HG02678 (cell line): ENCODE data around the gene MT1M.
"Not testable (repeated sequence)": the region's sequence is repeated elsewhere in the genome, so short reads cannot be mapped to it uniquely, and the experiment has no call there.

Experiments
- ATAC-seq: cut with Tn5 transposase; IDR thresholded peaks from one replicate; pipeline ENCODE4 v1.9.1; 2021; ENCODE audit warnings: mild to moderate bottlenecking, moderate library complexity; ENCODE audit not compliant: unreplicated experiment

MT1M gene

GRCh38 chr16:56645838-56646237 is 13.4 kb downstream of the MT1M start:
- ATAC-seq = no peak

- ATAC-seq = no peak
Observed at GRCh38 chr16:56647641-56648431, 15.4 kb downstream of the MT1M start.

GRCh38 chr16:56649271-56649670 is 16.8 kb downstream of the MT1M start:
- ATAC-seq = no peak

GRCh38 chr16:56649820-56650219 is 17.4 kb downstream of the MT1M start:
- no peak for ATAC-seq

GRCh38 chr16:56651586-56651985 is 19.1 kb downstream of the MT1M start, which contains the start of gene MT1B:
TSS of gene MT1B (plus strand) at chr16:56651886. CDS start at chr16:56651954, 68 bp downstream.
- ATAC-seq = no peak

GRCh38 chr16:56652600-56652999 is 20.1 kb downstream of the MT1M start:
- no peak for ATAC-seq

- no peak for ATAC-seq
Observed at GRCh38 chr16:56653218-56653617, 20.8 kb downstream of the MT1M start.

- ATAC-seq = peak; percentile 51
Observed at GRCh38 chr16:56657555-56658326, 25.3 kb downstream of the MT1M start, which contains the start of gene MT1F. TSS of gene MT1F (plus strand) at chr16:56657959. CDS start at chr16:56658059, 100 bp downstream.

- ATAC-seq = no peak
Observed at GRCh38 chr16:56658327-56658875, 25.9 kb downstream of the MT1M start.

GRCh38 chr16:56662357-56663354 is 30.2 kb downstream of the MT1M start:
- no peak for ATAC-seq

- ATAC-seq = no peak
Observed at GRCh38 chr16:56664506-56664905, 32.0 kb downstream of the MT1M start.

- not testable (repeated sequence) for ATAC-seq
Observed at GRCh38 chr16:56665286-56666261, 33.1 kb downstream of the MT1M start.

GRCh38 chr16:56667581-56668571 is 35.4 kb downstream of the MT1M start, which contains the start of gene MT1G:
TSS of gene MT1G (minus strand) at chr16:56668065. CDS start at chr16:56667993, 72 bp downstream.
- no peak for ATAC-seq

- ATAC-seq = no peak
Observed at GRCh38 chr16:56669005-56669839, 36.8 kb downstream of the MT1M start, which contains the start of gene MT1H. TSS of gene MT1H (plus strand) at chr16:56669814. CDS start at chr16:56669885, 71 bp downstream.

- ATAC-seq = no peak
Observed at GRCh38 chr16:56669840-56670619, 37.6 kb downstream of the MT1M start.

- no peak for ATAC-seq
Observed at GRCh38 chr16:56670620-56670934, 38.1 kb downstream of the MT1M start.
